PFSK-1 (cell line): ENCODE measurements around the gene FBXW11.

Experiments used
- POLR2AphosphoS5 ChIP-seq: IDR thresholded peaks from 2 replicates; pipeline ENCODE4 v1.6.1; 2012; ENCODE audit warnings: low read depth, mild to moderate bottlenecking, control low read depth, low read length, moderate library complexity
- TAF1 ChIP-seq: IDR thresholded peaks from 2 replicates; pipeline ENCODE4 v1.6.1; 2012; ENCODE audit warnings: low read length, control low read depth, borderline replicate concordance; ENCODE audit not compliant: insufficient read depth

DNA sequence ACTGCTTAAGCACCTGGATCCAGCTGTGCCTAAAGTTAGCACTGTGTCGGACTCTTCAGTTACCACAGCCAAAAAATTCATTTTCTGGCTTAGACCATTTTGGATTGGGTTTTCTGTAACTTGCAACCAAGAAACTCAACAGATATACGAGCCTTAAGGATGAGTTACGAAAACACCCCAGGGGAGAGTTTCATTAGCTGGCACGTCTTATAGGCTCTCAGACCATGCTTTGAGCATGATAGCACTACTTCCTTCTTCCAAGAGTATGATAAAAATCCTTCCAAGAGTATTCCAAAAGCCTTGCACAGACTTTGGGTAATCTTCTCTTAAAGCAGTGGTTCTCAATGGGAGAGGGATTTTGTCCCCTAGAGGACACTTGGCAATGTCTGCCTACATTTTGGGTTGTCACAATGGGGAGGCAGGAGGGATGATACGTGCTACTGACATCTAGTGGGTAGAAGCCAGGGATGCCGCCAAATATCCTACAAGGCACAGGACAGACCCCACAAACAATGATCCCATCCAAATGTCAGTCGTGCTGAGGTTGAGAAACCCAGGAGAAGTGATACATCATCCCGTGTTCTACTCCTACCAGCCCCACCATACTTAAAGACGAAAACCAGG, 156.0 kb downstream of the FBXW11 start:
- TF ChIP-seq POLR2AphosphoS5 (no peak), TAF1 (no peak)
